Measurements from ENCODE around the gene GPR55.

Gene GPR55

GRCh38 chr2:230886671-230887071 lies 38.4 kb downstream of the GPR55 start:
- H3K27me3 ChIP-seq (ENCODE audit: insufficient read depth, poor library complexity, severe bottlenecking) = no peaks in the 10 kb centered on the region
- no peak overlapping the region for H3K27ac ChIP-seq (replicated peaks)

DNA sequence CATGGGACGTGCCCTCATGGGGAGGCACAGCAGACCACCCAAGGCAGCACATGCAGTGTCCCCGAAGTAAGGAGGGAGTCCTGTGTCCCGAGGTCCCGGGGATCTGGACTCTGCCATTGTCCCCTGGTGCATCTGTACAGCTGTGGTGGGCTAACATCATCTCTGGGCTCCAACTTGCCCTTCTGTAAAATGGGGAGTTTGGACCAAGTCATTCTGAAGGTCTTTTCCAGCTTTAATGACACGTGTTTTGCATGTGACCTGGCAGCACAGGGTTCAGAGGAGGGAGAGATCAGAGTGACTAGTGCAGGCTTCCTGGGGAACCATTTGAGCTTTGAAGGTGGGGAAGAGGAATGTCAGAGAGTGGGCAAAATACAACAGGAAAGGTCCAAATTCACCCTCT lies 38.8 kb downstream of the GPR55 start:
- no peaks in the 10 kb centered on the region for H3K27me3 ChIP-seq (ENCODE audit: insufficient read depth, poor library complexity, severe bottlenecking)
- H3K27ac ChIP-seq (replicated peaks) = no peak overlapping the region
- no peak for TF ChIP-seq GABPA (IDR thresholded peaks at IDR 0.05; ENCODE audit: low read depth)
- no peak for TF ChIP-seq SPI1 (IDR thresholded peaks at IDR 0.05; ENCODE audit: borderline replicate concordance, low read depth)
- TF ChIP-seq REST (IDR thresholded peaks at IDR 0.05; ENCODE audit: insufficient replicate concordance, low read depth) = no peak
- TF ChIP-seq CTCF (IDR thresholded peaks at IDR 0.05; ENCODE audit: insufficient read depth, low read length) = no peak
- no peak for TF ChIP-seq POLR2AphosphoS5 (IDR thresholded peaks at IDR 0.05; ENCODE audit: low read depth)
- DNase-seq (ENCODE audit: low read depth in 1 of 2, low spot score in 1 of 2) = no peak
- H3K4me3 ChIP-seq (replicated peaks; ENCODE audit: insufficient read depth, low read length) = no peak overlapping the region

More at GRCh38 chr2:230886671-230887071, 38.4 kb downstream of the GPR55 start:
- H3K4me3 ChIP-seq (replicated peaks; ENCODE audit: insufficient read depth, low read length) = no peak overlapping the region
- no peak for TF ChIP-seq GABPA (IDR thresholded peaks at IDR 0.05; ENCODE audit: low read depth)
- TF ChIP-seq POLR2AphosphoS5 (IDR thresholded peaks at IDR 0.05; ENCODE audit: low read depth) = no peak
- TF ChIP-seq SPI1 (IDR thresholded peaks at IDR 0.05; ENCODE audit: borderline replicate concordance, low read depth) = no peak
- no peak for TF ChIP-seq CTCF (IDR thresholded peaks at IDR 0.05; ENCODE audit: insufficient read depth, low read length)
- TF ChIP-seq REST (IDR thresholded peaks at IDR 0.05; ENCODE audit: insufficient replicate concordance, low read depth) = no peak
- no peak for DNase-seq (ENCODE audit: low read depth in 1 of 2, low spot score in 1 of 2)

DNA sequence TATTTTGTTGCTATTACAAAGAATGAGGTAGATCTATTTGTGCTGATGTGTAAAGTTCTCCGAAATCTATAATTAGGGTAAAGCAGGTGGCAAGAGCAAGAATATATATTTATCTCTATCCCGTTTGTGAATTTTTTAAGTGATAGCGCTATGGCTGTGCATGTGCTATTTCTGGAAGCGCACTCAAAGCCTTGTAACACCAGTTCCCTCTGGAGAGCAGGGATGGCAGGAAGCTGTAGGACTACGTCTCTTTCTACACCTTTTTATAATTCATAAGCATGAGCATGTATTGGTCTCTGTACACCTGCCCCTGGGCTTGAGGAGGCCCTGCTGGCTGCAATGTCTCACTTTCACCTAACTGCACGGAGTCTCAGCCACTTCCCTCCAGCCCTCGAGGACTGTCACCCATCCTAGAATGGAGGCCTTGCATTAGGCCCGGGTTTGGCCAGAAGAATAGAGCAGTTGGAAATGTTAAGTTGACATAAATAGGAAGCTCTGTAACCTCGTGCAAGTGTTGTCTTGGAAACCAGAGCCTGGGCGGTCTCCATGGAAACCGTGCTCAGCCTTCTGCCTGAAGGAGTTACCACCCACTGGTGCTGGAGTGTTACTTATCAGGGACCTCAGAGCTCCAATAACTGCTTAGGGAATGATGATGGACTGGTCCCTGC lies 39.4 kb downstream of the GPR55 start:
- no peak for TF ChIP-seq SPI1 (IDR thresholded peaks at IDR 0.05; ENCODE audit: borderline replicate concordance, low read depth)
- TF ChIP-seq CTCF (IDR thresholded peaks at IDR 0.05; ENCODE audit: insufficient read depth, low read length) = no peak
- TF ChIP-seq REST (IDR thresholded peaks at IDR 0.05; ENCODE audit: insufficient replicate concordance, low read depth) = no peak
- no peak for TF ChIP-seq POLR2AphosphoS5 (IDR thresholded peaks at IDR 0.05; ENCODE audit: low read depth)
- no peak for TF ChIP-seq GABPA (IDR thresholded peaks at IDR 0.05; ENCODE audit: low read depth)
- no peak overlapping the region for H3K4me3 ChIP-seq (replicated peaks; ENCODE audit: insufficient read depth, low read length)
- peak in 1 of 2 experiments; percentile 79 for DNase-seq (ENCODE audit: low read depth in 1 of 2, low spot score in 1 of 2)

More for the DNA sequence above, 39.4 kb downstream of the GPR55 start:
- peak overlapping the region; percentile 3; the same call in 1 of the 2 replicates for H3K27ac ChIP-seq (replicated peaks)
- no peaks in the 10 kb centered on the region for H3K27me3 ChIP-seq (ENCODE audit: insufficient read depth, poor library complexity, severe bottlenecking)

All from HL-60 (cell line).